Cardiac septum (tissue), 1 donor: ENCODE data around the gene DNAH1. TPM values are rescaled to one million over a fixed set of nuclear protein-coding genes. Genes with fewer than 3 reads are reported as not detected.

Source experiments
- DNase-seq: peaks from one replicate; pipeline ENCODE4 v3.0.0-alpha.2; 2020; ENCODE audit warnings: low spot score
- intact Hi-C: fragments of 100-400 bp; cut with DNase I; formaldehyde crosslinking; loops from one replicate; pipeline ENCODE4 v1.14.0; 2022
- total RNA-seq: library from RNA; stranded (reverse); fragmentation: NEBNext Ultra II Directional; extraction: Animal tissue kit (Norgen Biotek cat#: 25700); gene quantifications from one replicate; pipeline ENCODE4 v1.2.1, GENCODE V29; 2021
- donor health status: DM: no; HTN: no; CAD: no.

The DNAH1 gene
- total RNA-seq, 1 donor from 2014 or later, result 4.2 TPM

GRCh38 chr3:52435246-52436101 lies 119.4 kb downstream of the DNAH1 start:
- no peak for DNase-seq
- intact Hi-C loops, result no loop called here

- no peak for DNase-seq
- intact Hi-C loops, result no loop called here
Observed at GRCh38 chr3:52436500-52437149, 120.5 kb downstream of the DNAH1 start.

- intact Hi-C loops, result no loop called here
- DNase-seq, result no peak
Observed at GRCh38 chr3:52437326-52438103, 121.4 kb downstream of the DNAH1 start.

GRCh38 chr3:52438104-52438376 lies 121.9 kb downstream of the DNAH1 start:
- intact Hi-C loops, result no loop called here

GRCh38 chr3:52438579-52439425 lies 122.7 kb downstream of the DNAH1 start:
- intact Hi-C loops, result no loop called here
- peak; percentile 72 for DNase-seq

More at GRCh38 chr3:52438104-52438376, 121.9 kb downstream of the DNAH1 start:
- DNase-seq, result no peak

GRCh38 chr3:52439426-52440248 lies 123.5 kb downstream of the DNAH1 start:
- intact Hi-C loops, result no loop called here

GRCh38 chr3:52440249-52440551 lies 124.1 kb downstream of the DNAH1 start:
- intact Hi-C loops, result no loop called here

More at GRCh38 chr3:52439426-52440248, 123.5 kb downstream of the DNAH1 start:
- peak; percentile 66 for DNase-seq

GRCh38 chr3:52440671-52441070 lies 124.6 kb downstream of the DNAH1 start:
- DNase-seq, result peak; percentile 39
- intact Hi-C loops, result no loop called here

More at GRCh38 chr3:52440249-52440551, 124.1 kb downstream of the DNAH1 start:
- DNase-seq, result no peak

- DNase-seq, result peak; percentile 55
Observed at GRCh38 chr3:52441091-52441771, 125.1 kb downstream of the DNAH1 start.

GRCh38 chr3:52441772-52442332 lies 125.7 kb downstream of the DNAH1 start:
- intact Hi-C loops, result no loop called here
- DNase-seq, result peak; percentile 56

More at GRCh38 chr3:52441091-52441771, 125.1 kb downstream of the DNAH1 start:
- intact Hi-C loops, result no loop called here

- intact Hi-C loops, result no loop called here
- DNase-seq, result peak; percentile 67
Observed at GRCh38 chr3:52442409-52443267, 126.5 kb downstream of the DNAH1 start.

GRCh38 chr3:52443268-52443610 lies 127.1 kb downstream of the DNAH1 start:
- DNase-seq, result no peak
- intact Hi-C loops, result no loop called here

- peak; percentile 74 for DNase-seq
- intact Hi-C loops, result no loop called here
Observed at GRCh38 chr3:52443791-52444687, 127.9 kb downstream of the DNAH1 start.

- intact Hi-C loops, result loop anchor here (5.0 kb wide), 1 partner anchor 218 kb away; the partner anchor contains the start of gene TLR9
Observed at GRCh38 chr3:52444860-52445793, 129.0 kb downstream of the DNAH1 start, which contains the start of gene SEMA3G. SEMA3G (minus strand) TSS chr3:52445103; CDS start chr3:52445027, 76 bp downstream.

GRCh38 chr3:52446042-52446441 lies 129.9 kb downstream of the DNAH1 start:
- no peak for DNase-seq
- intact Hi-C loops, result loop anchor here (1.0 to 5.0 kb wide), 2 partner anchors 18 to 219 kb away; partner anchors contain the start of gene TLR9

More at GRCh38 chr3:52444860-52445793, 129.0 kb downstream of the DNAH1 start, which contains the start of gene SEMA3G:
- peak; percentile 88 for DNase-seq
